ENCODE results near the gene USP11.

The USP11 gene

GRCh38 chrX:47216393-47216925, 16.4 kb upstream of the USP11 start:
- Histone ChIP-seq H3K27ac (ENCODE audit: low read depth, low read length) (peak overlapping the region; percentile 73), H3K4me3 (ENCODE audit: low read length) (peak overlapping the region; percentile 66; the same call in 1 of the 2 replicates), H3K9me2 (replicated peaks; ENCODE audit: control insufficient read depth, low read length) (no peaks in the 10 kb centered on the region)

DNA sequence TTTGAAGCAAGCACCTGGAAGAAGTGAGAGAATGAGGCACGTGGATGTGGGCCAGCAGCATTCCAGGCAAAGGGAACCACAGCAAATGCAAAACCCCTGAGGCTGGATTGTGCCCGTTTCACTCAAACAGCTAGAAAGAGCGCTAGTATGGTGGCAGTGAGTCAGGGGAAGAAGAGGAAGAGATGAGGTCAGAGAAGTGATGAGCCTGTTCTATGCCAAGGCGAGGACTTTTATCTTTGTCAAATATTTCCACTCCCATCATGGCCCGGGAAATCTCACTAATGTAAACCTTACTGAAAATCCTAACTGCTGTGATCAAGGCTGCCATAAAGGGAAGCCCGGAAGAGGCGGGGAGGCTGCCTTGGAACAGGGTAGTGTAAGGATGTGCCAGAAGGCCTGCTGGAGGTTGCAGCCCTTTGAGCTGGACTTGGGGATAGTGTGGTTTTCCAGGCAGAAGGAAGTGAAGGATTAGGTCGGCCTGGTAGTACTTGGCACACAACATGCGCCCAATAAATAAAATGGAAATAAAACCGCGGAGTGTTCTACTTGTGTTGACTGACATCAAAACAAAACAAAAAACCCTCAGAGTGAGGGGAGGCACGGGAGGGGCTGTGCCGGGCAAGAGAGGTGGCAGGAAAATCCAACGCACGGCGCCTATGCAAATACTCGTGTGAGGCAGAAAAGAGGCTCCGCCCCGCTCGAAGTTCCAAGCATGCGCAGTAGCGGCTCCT, 15.5 kb upstream of the USP11 start:
- TF ChIP-seq CTCF (IDR thresholded peaks at IDR 0.05; ENCODE audit: low read depth, low read length, poor library complexity, severe bottlenecking) (no peak), EZH2phosphoT487 (IDR thresholded peaks at IDR 0.05; ENCODE audit: borderline replicate concordance, low read length) (no peak)
- peaks cover 14% of the 10 kb centered on the region for H4K20me1 ChIP-seq (ENCODE audit: control insufficient read depth, insufficient read depth, low read depth, low read length)
- H3F3A ChIP-seq (ENCODE audit: control insufficient read depth, insufficient read depth): peaks cover 8% of the 10 kb centered on the region

More at GRCh38 chrX:47216393-47216925, 16.4 kb upstream of the USP11 start:
- H3K4me2 ChIP-seq (ENCODE audit: low read length): peak overlapping the region; percentile 81
- peaks cover 8% of the 10 kb centered on the region for H3F3A ChIP-seq (ENCODE audit: control insufficient read depth, insufficient read depth)
- no peak for TF ChIP-seq CTCF (IDR thresholded peaks at IDR 0.05; ENCODE audit: low read depth, low read length, poor library complexity, severe bottlenecking)
- TF ChIP-seq EZH2phosphoT487 (IDR thresholded peaks at IDR 0.05; ENCODE audit: borderline replicate concordance, low read length): no peak
- peaks cover 29% of the 10 kb centered on the region for H3K4me1 ChIP-seq (ENCODE audit: control insufficient read depth, low read length)
- peaks cover 69% of the 10 kb centered on the region for H3K36me3 ChIP-seq (ENCODE audit: control insufficient read depth, low read length)
- H3K27me3 ChIP-seq (ENCODE audit: control insufficient read depth, low read length): no peaks in the 10 kb centered on the region
- H3K79me2 ChIP-seq (ENCODE audit: control insufficient read depth, low read length): peaks cover 29% of the 10 kb centered on the region
- no peaks in the 10 kb centered on the region for H3K9me3 ChIP-seq (ENCODE audit: control insufficient read depth, insufficient read depth, low read length)
- peaks cover 14% of the 10 kb centered on the region for H4K20me1 ChIP-seq (ENCODE audit: control insufficient read depth, insufficient read depth, low read depth, low read length)

DNA sequence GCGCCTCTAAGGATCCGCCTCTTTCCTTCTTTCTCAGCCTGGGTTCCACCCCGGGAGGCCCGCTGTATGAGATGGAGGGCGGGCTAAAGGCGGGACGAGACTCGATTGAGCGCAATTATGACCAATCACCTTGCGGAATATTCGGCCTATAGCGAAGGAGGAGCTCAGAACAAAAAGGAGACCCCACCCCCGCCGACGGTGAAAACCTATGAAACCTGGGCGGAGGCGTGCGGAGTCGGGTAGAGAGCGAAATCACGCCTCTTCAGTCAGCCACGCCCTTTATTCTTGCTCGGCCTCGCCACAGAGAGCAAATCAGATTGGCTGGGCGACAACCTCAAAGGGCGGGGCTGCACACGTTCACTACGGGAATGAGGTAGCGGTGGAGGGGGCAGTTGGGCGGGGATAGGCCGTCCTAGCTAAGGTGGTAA, 14.9 kb upstream of the USP11 start:
- Histone ChIP-seq H3K4me2 (ENCODE audit: low read length) (peak overlapping the region; percentile 84), H3K27ac (ENCODE audit: low read depth, low read length) (peak overlapping the region; percentile 79), H3K4me1 (ENCODE audit: control insufficient read depth, low read length) (peaks cover 29% of the 10 kb centered on the region), H3K4me3 (ENCODE audit: low read length) (peak overlapping the region; percentile 91), H3K27me3 (ENCODE audit: control insufficient read depth, low read length) (no peaks in the 10 kb centered on the region), H3K9me3 (ENCODE audit: control insufficient read depth, insufficient read depth, low read length) (no peaks in the 10 kb centered on the region), H3K36me3 (ENCODE audit: control insufficient read depth, low read length) (peaks cover 65% of the 10 kb centered on the region), H3F3A (ENCODE audit: control insufficient read depth, insufficient read depth) (peaks cover 8% of the 10 kb centered on the region), H4K20me1 (ENCODE audit: control insufficient read depth, insufficient read depth, low read depth, low read length) (peaks cover 14% of the 10 kb centered on the region), H3K9me2 (replicated peaks; ENCODE audit: control insufficient read depth, low read length) (no peaks in the 10 kb centered on the region), H3K79me2 (ENCODE audit: control insufficient read depth, low read length) (peaks cover 41% of the 10 kb centered on the region)
- TF ChIP-seq CTCF (IDR thresholded peaks at IDR 0.05; ENCODE audit: low read depth, low read length, poor library complexity, severe bottlenecking) (no peak), EZH2phosphoT487 (IDR thresholded peaks at IDR 0.05; ENCODE audit: borderline replicate concordance, low read length) (no peak)

More for the DNA sequence above, 15.5 kb upstream of the USP11 start:
- peak overlapping the region; percentile 81 for H3K4me2 ChIP-seq (ENCODE audit: low read length)
- peak overlapping the region; percentile 73 for H3K27ac ChIP-seq (ENCODE audit: low read depth, low read length)
- H3K79me2 ChIP-seq (ENCODE audit: control insufficient read depth, low read length): peaks cover 38% of the 10 kb centered on the region
- peaks cover 68% of the 10 kb centered on the region for H3K36me3 ChIP-seq (ENCODE audit: control insufficient read depth, low read length)
- H3K27me3 ChIP-seq (ENCODE audit: control insufficient read depth, low read length): no peaks in the 10 kb centered on the region
- H3K9me3 ChIP-seq (ENCODE audit: control insufficient read depth, insufficient read depth, low read length): no peaks in the 10 kb centered on the region
- H3K4me3 ChIP-seq (ENCODE audit: low read length): peak overlapping the region; percentile 66
- no peaks in the 10 kb centered on the region for H3K9me2 ChIP-seq (replicated peaks; ENCODE audit: control insufficient read depth, low read length)
- H3K4me1 ChIP-seq (ENCODE audit: control insufficient read depth, low read length): peaks cover 29% of the 10 kb centered on the region

Data from DOHH2 (cell line).